DOHH2 (cell line): ENCODE data around the gene SET.

Source experiments
- EZH2phosphoT487 ChIP-seq: fragments of 200-600 bp; sonication (generic); IDR thresholded peaks from 2 replicates; pipeline ENCODE4 v1.6.1; 2017; ENCODE audit warnings: borderline replicate concordance, mild to moderate bottlenecking, antibody characterized with exemption, low read length, moderate library complexity, mixed read lengths
- TF ChIP-seq, protein P1 (sequence below): fragments of 200-600 bp; sonication (generic); IDR thresholded peaks from one replicate; pipeline ENCODE4 v1.5.1; 2014; ENCODE audit warnings: antibody characterized with exemption, mild to moderate bottlenecking, low read depth, low read length; ENCODE audit not compliant: poor library complexity, severe bottlenecking

GRCh38 chr9:128716581-128717254 lies 27.7 kb downstream of the SET start:
- TF ChIP-seq, protein P1, sequence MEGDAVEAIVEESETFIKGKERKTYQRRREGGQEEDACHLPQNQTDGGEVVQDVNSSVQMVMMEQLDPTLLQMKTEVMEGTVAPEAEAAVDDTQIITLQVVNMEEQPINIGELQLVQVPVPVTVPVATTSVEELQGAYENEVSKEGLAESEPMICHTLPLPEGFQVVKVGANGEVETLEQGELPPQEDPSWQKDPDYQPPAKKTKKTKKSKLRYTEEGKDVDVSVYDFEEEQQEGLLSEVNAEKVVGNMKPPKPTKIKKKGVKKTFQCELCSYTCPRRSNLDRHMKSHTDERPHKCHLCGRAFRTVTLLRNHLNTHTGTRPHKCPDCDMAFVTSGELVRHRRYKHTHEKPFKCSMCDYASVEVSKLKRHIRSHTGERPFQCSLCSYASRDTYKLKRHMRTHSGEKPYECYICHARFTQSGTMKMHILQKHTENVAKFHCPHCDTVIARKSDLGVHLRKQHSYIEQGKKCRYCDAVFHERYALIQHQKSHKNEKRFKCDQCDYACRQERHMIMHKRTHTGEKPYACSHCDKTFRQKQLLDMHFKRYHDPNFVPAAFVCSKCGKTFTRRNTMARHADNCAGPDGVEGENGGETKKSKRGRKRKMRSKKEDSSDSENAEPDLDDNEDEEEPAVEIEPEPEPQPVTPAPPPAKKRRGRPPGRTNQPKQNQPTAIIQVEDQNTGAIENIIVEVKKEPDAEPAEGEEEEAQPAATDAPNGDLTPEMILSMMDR: no peak
- TF ChIP-seq EZH2phosphoT487: no peak
